ENCODE results near the gene DFFB.

DNA sequence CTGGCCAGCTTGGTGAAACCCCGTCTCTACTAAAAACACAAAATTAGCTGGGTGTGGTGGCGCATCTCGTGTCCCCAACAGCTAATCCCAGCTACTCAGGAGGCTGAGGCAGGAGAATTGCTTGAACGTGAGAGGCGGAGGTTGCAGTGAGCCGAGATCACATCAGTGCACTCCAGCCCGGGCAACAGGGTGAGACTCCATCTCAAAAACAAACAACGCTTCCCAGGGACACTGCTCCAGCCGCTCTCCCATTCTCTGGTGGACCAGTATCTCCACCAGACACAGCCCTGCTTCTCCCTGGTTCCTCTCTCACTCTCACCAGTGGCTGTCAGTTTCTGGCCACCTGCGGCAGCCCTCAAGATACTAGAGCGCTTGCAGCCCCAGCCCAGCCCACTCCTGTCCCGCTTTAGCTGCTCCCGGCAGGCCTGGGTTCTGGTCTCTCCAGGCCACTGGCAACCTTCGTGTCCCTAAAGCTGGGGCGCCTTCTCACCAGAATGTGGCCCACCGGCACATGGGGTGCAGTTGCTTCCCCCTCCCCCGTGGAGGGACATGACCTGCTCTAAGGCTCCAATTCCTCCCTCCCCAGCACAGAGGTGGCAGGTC is 40.0 kb upstream of the DFFB start:
- no peak for TF ChIP-seq CTCF (conservative IDR thresholded peaks at IDR 0.05; ENCODE audit: low read depth, low read length)
- TF ChIP-seq POLR2A (IDR thresholded peaks at IDR 0.05; ENCODE audit: low read depth, low read length) = no peak
- no peak for TF ChIP-seq RFX5 (IDR thresholded peaks at IDR 0.05; ENCODE audit: low read depth, low read length)
- TF ChIP-seq SMC3 (IDR thresholded peaks at IDR 0.05; ENCODE audit: low read depth, low read length) = no peak
- TF ChIP-seq RCOR1 (IDR thresholded peaks at IDR 0.05; ENCODE audit: insufficient replicate concordance, low read length) = no peak
- TF ChIP-seq CHD1 (IDR thresholded peaks at IDR 0.05; ENCODE audit: low read depth, low read length) = no peak
- TF ChIP-seq RAD21 (IDR thresholded peaks at IDR 0.05; ENCODE audit: low read length) = no peak
- TF ChIP-seq, protein P1, sequence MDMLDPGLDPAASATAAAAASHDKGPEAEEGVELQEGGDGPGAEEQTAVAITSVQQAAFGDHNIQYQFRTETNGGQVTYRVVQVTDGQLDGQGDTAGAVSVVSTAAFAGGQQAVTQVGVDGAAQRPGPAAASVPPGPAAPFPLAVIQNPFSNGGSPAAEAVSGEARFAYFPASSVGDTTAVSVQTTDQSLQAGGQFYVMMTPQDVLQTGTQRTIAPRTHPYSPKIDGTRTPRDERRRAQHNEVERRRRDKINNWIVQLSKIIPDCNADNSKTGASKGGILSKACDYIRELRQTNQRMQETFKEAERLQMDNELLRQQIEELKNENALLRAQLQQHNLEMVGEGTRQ (IDR thresholded peaks at IDR 0.05; ENCODE audit: low read depth, low read length) = no peak
- no peak for TF ChIP-seq MXI1 (IDR thresholded peaks at IDR 0.05; ENCODE audit: borderline replicate concordance, low read depth, low read length)
- TF ChIP-seq MAFK (IDR thresholded peaks at IDR 0.05; ENCODE audit: low read depth, low read length) = no peak
- no peak for TF ChIP-seq MAZ (IDR thresholded peaks at IDR 0.05; ENCODE audit: borderline replicate concordance, low read depth, low read length)
- no peak for TF ChIP-seq FOS (IDR thresholded peaks at IDR 0.05; ENCODE audit: low read depth, low read length)
- no peak for TF ChIP-seq ELK1 (IDR thresholded peaks at IDR 0.05; ENCODE audit: borderline replicate concordance, low read depth, low read length)
